HG03520 (cell line): ENCODE measurements around the gene CPNE7.
A peak's percentile ranks its signal among the peaks of the same experiment; 100 is the strongest.

Source experiments
- ATAC-seq: cut with Tn5 transposase; IDR thresholded peaks from one replicate; pipeline ENCODE4 v1.9.1; 2021; ENCODE audit warnings: mild to moderate bottlenecking, moderate library complexity; ENCODE audit not compliant: unreplicated experiment

CPNE7 gene

GRCh38 chr16:89548344-89549006, 27.1 kb upstream of the CPNE7 start:
- ATAC-seq: no peak

GRCh38 chr16:89549007-89549700, 26.4 kb upstream of the CPNE7 start:
- no peak for ATAC-seq

GRCh38 chr16:89550421-89551007, 25.0 kb upstream of the CPNE7 start:
- no peak for ATAC-seq

GRCh38 chr16:89552329-89552728, 23.2 kb upstream of the CPNE7 start:
- ATAC-seq: no peak

- no peak for ATAC-seq
Measured at GRCh38 chr16:89552913-89553312, 22.6 kb upstream of the CPNE7 start.

GRCh38 chr16:89553733-89554132, 21.8 kb upstream of the CPNE7 start:
- ATAC-seq: no peak

- ATAC-seq: no peak
Measured at GRCh38 chr16:89554343-89554742, 21.2 kb upstream of the CPNE7 start.

GRCh38 chr16:89555265-89555664, 20.3 kb upstream of the CPNE7 start:
- no peak for ATAC-seq

GRCh38 chr16:89555780-89556179, 19.8 kb upstream of the CPNE7 start:
- ATAC-seq: no peak

GRCh38 chr16:89556750-89557689, 18.5 kb upstream of the CPNE7 start:
- ATAC-seq: no peak

- ATAC-seq: no peak
Measured at GRCh38 chr16:89557690-89558490, 17.7 kb upstream of the CPNE7 start.

GRCh38 chr16:89560378-89561141, 15.0 kb upstream of the CPNE7 start, which contains the start of gene RPL13:
RPL13 (plus strand) TSS chr16:89560682; CDS start chr16:89560960, 278 bp downstream.
- peak; percentile 68 for ATAC-seq

GRCh38 chr16:89561142-89561883, 14.2 kb upstream of the CPNE7 start:
- ATAC-seq: no peak

GRCh38 chr16:89561884-89562599, 13.5 kb upstream of the CPNE7 start:
- no peak for ATAC-seq

- ATAC-seq: no peak
Measured at GRCh38 chr16:89562939-89563338, 12.6 kb upstream of the CPNE7 start.

- ATAC-seq: no peak
Measured at GRCh38 chr16:89563639-89564392, 11.7 kb upstream of the CPNE7 start.

- no peak for ATAC-seq
Measured at GRCh38 chr16:89564476-89565255, 10.9 kb upstream of the CPNE7 start.
